Jurkat, Clone E6-1 (cell line): Measurements from ENCODE around the gene TUT7. TPM values are rescaled to one million over a fixed set of nuclear protein-coding genes. Genes with fewer than 3 reads are reported as not detected.
"Not testable (repeated sequence)": the region's sequence is repeated elsewhere in the genome, so short reads cannot be mapped to it uniquely, and the experiment has no call there.

Source experiments
- DNase-seq: peaks from one replicate; pipeline ENCODE4 v3.0.0-alpha.2; 2011; ENCODE audit warnings: low read depth, low spot score
- H3K4me3 ChIP-seq: 2 replicates; pipeline ENCODE4 v1.5.1; 2011; ENCODE audit warnings: mild to moderate bottlenecking, low read length, control low read depth, moderate library complexity
- polyA plus RNA-seq: library from polyadenylated mRNA; unstranded; fragments of >200 nt; gene quantifications from one replicate; pipeline ENCODE4 v1.2.1, GENCODE V29; 2012; ENCODE audit warnings: missing spikeins; ENCODE audit not compliant: insufficient read length, insufficient read depth

The TUT7 gene
- polyA plus RNA-seq, result 19.8 TPM

- peak; percentile 85 for DNase-seq
- peak within 1 kb of the TSS; percentile 98 for H3K4me3 ChIP-seq
Observed at GRCh38 chr9:86354011-86354817, at the start of gene TUT7. Gene TUT7 (minus strand): TSS chr9:86354410. CDS start chr9:86353199, 1,211 bp downstream.

- DNase-seq, result no peak
- H3K4me3 ChIP-seq, result no peak overlapping the region
Observed at GRCh38 chr9:86402591-86402990, 48.4 kb upstream of the TUT7 start.

- no peak overlapping the region for H3K4me3 ChIP-seq
- DNase-seq, result no peak
Observed at GRCh38 chr9:86396412-86396811, 42.2 kb upstream of the TUT7 start.

- DNase-seq, H3K4me3 ChIP-seq: not testable (repeated sequence)
Observed at GRCh38 chr9:86390184-86390583, 36.0 kb upstream of the TUT7 start.

- DNase-seq, result no peak
- H3K4me3 ChIP-seq, result no peak overlapping the region
Observed at GRCh38 chr9:86389628-86390027, 35.4 kb upstream of the TUT7 start.

GRCh38 chr9:86387376-86387775, 33.2 kb upstream of the TUT7 start:
- no peak overlapping the region for H3K4me3 ChIP-seq
- no peak for DNase-seq

- H3K4me3 ChIP-seq, result not testable (repeated sequence)
Observed at GRCh38 chr9:86383000-86383399, 28.8 kb upstream of the TUT7 start.

GRCh38 chr9:86376016-86376415, 21.8 kb upstream of the TUT7 start:
- no peak for DNase-seq
- no peak overlapping the region for H3K4me3 ChIP-seq

More at GRCh38 chr9:86383000-86383399, 28.8 kb upstream of the TUT7 start:
- not testable (repeated sequence) for DNase-seq

GRCh38 chr9:86369810-86370209, 15.6 kb upstream of the TUT7 start:
- DNase-seq, result no peak
- H3K4me3 ChIP-seq, result no peak overlapping the region

- no peak overlapping the region for H3K4me3 ChIP-seq
- DNase-seq, result no peak
Observed at GRCh38 chr9:86368871-86369521, 14.8 kb upstream of the TUT7 start.

- no peak overlapping the region for H3K4me3 ChIP-seq
- no peak for DNase-seq
Observed at GRCh38 chr9:86361176-86361575, 7.0 kb upstream of the TUT7 start.

- H3K4me3 ChIP-seq, result no peak overlapping the region
- no peak for DNase-seq
Observed at GRCh38 chr9:86359151-86359879, 5.1 kb upstream of the TUT7 start.

- H3K4me3 ChIP-seq, result no peak overlapping the region
- no peak for DNase-seq
Observed at GRCh38 chr9:86356871-86357866, 3.0 kb upstream of the TUT7 start.

- DNase-seq, result no peak
Observed at GRCh38 chr9:86355814-86356213, 1.6 kb upstream of the TUT7 start.

GRCh38 chr9:86354818-86355309, 654 bp upstream of the TUT7 start:
- H3K4me3 ChIP-seq, result peak overlapping the region; percentile 98
- DNase-seq, result no peak

More at GRCh38 chr9:86355814-86356213, 1.6 kb upstream of the TUT7 start:
- no peak overlapping the region for H3K4me3 ChIP-seq

GRCh38 chr9:86353655-86354010, 577 bp downstream of the TUT7 start:
- H3K4me3 ChIP-seq, result peak overlapping the region; percentile 98
- DNase-seq, result no peak

GRCh38 chr9:86352440-86353077, 1.7 kb downstream of the TUT7 start:
- no peak for DNase-seq
- H3K4me3 ChIP-seq, result peak overlapping the region; percentile 98

GRCh38 chr9:86351880-86352279, 2.3 kb downstream of the TUT7 start:
- no peak for DNase-seq
- no peak overlapping the region for H3K4me3 ChIP-seq
